ENCODE results near the gene ATP6V0D1.

DNA sequence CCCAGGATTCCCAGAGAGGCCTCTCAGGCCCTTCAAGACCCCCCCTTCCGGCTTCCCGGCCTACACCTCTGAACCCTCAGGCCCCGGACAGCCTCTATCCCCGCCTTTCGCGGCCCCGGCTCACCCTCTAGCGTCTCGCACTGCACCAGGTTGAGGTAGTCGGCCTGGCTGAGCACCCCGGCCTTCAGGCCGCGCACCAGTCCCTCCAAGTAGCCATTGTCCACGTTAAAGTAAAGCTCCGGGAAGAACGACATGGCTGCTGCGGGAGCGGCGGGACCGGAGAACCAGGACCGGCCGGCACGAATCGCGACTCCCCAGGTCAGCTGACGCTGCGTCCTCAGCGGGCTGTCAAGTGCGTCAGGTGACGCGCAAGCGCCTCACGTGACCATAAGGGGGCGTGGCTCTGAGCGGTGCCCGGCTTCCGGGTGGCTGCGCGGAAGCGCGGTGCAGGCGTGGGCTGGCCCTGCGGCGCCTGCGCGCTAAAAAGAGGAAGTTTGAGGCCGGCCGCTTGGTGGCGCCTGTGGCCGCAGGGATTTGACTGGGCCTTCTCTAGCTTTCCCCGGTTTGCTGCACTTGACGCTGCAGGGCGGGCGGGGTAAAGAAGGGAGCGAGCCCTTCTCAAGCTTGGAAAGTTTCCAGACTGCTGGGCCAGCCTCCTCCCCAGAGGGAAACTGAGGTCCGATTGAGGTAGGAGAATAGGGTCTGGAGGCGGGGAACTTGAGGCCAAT is at the start of gene ATP6V0D1:
- TF ChIP-seq POLR2A (IDR thresholded peaks at IDR 0.05; ENCODE audit: low read length) (peak; percentile 96), GATA1 (IDR thresholded peaks at IDR 0.05; ENCODE audit: low read depth, low read length) (no peak)

All from erythroblast (primary cell).